ENCODE measurements around the gene SLC2A9.

DNA sequence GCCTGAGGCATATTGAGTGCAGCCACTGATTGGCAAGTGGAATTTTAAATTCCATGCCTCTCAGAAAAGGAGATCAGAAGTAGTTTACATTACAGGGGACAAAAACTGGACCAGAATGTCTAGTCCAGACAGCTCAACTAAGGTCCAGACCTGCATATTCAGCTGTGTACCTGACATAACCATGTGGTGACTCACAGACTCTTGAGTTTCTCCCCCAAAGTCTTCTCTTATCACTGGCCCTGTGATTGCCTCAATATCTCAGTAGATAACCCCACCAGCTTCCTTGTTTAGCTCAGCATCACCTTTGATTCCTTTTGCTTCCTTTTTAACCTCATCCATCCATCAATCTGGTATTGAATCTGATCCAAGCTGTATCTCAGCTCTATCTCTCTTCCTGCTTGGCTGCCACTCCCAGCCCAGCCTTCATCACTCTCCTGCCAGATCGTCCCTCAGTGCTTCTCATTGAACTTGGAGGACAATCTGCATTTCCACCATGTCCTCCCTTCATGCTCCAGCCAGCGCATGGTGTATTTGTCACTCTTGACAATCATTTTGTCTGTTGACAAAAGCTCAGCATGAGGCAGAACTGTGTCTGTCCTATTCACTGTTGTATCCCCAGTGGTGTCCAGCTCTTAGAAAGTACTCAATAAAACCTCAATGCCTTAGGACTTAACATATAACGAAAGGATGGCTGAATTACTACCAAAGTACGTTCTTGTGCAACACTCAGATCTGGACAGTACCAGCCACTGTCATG is 27.8 kb upstream of the SLC2A9 start:
- TF ChIP-seq, protein P1, sequence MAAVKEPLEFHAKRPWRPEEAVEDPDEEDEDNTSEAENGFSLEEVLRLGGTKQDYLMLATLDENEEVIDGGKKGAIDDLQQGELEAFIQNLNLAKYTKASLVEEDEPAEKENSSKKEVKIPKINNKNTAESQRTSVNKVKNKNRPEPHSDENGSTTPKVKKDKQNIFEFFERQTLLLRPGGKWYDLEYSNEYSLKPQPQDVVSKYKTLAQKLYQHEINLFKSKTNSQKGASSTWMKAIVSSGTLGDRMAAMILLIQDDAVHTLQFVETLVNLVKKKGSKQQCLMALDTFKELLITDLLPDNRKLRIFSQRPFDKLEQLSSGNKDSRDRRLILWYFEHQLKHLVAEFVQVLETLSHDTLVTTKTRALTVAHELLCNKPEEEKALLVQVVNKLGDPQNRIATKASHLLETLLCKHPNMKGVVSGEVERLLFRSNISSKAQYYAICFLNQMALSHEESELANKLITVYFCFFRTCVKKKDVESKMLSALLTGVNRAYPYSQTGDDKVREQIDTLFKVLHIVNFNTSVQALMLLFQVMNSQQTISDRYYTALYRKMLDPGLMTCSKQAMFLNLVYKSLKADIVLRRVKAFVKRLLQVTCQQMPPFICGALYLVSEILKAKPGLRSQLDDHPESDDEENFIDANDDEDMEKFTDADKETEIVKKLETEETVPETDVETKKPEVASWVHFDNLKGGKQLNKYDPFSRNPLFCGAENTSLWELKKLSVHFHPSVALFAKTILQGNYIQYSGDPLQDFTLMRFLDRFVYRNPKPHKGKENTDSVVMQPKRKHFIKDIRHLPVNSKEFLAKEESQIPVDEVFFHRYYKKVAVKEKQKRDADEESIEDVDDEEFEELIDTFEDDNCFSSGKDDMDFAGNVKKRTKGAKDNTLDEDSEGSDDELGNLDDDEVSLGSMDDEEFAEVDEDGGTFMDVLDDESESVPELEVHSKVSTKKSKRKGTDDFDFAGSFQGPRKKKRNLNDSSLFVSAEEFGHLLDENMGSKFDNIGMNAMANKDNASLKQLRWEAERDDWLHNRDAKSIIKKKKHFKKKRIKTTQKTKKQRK (IDR thresholded peaks at IDR 0.05; ENCODE audit: low read length): no peak
- no peak for TF ChIP-seq ZFP36L2 (CRISPR knock-in tag; IDR thresholded peaks at IDR 0.05)
- TF ChIP-seq, protein P2, sequence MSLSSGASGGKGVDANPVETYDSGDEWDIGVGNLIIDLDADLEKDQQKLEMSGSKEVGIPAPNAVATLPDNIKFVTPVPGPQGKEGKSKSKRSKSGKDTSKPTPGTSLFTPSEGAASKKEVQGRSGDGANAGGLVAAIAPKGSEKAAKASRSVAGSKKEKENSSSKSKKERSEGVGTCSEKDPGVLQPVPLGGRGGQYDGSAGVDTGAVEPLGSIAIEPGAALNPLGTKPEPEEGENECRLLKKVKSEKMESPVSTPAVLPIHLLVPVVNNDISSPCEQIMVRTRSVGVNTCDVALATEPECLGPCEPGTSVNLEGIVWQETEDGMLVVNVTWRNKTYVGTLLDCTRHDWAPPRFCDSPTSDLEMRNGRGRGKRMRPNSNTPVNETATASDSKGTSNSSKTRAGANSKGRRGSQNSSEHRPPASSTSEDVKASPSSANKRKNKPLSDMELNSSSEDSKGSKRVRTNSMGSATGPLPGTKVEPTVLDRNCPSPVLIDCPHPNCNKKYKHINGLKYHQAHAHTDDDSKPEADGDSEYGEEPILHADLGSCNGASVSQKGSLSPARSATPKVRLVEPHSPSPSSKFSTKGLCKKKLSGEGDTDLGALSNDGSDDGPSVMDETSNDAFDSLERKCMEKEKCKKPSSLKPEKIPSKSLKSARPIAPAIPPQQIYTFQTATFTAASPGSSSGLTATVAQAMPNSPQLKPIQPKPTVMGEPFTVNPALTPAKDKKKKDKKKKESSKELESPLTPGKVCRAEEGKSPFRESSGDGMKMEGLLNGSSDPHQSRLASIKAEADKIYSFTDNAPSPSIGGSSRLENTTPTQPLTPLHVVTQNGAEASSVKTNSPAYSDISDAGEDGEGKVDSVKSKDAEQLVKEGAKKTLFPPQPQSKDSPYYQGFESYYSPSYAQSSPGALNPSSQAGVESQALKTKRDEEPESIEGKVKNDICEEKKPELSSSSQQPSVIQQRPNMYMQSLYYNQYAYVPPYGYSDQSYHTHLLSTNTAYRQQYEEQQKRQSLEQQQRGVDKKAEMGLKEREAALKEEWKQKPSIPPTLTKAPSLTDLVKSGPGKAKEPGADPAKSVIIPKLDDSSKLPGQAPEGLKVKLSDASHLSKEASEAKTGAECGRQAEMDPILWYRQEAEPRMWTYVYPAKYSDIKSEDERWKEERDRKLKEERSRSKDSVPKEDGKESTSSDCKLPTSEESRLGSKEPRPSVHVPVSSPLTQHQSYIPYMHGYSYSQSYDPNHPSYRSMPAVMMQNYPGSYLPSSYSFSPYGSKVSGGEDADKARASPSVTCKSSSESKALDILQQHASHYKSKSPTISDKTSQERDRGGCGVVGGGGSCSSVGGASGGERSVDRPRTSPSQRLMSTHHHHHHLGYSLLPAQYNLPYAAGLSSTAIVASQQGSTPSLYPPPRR (CRISPR knock-in tag; IDR thresholded peaks at IDR 0.05; ENCODE audit: borderline replicate concordance): no peak

Measured in HepG2 (cell line).